ENCODE results near the gene CACFD1.

The CACFD1 gene

GRCh38 chr9:133505186-133505830 is 45.5 kb downstream of the CACFD1 start:
- no peak for DNase-seq (ENCODE audit: insufficient read length, low spot score)
- no peak for FAIRE-seq
- TF ChIP-seq POLR2AphosphoS5 (IDR thresholded peaks at IDR 0.05; ENCODE audit: low read depth, low read length) (no peak), POLR2A (IDR thresholded peaks at IDR 0.05; ENCODE audit: low read depth, low read length) (no peak), SPI1 (IDR thresholded peaks at IDR 0.05; ENCODE audit: low read depth, low read length) (no peak), PAX5 (IDR thresholded peaks at IDR 0.05; ENCODE audit: insufficient read depth, low read length, severe bottlenecking) (no peak)

GRCh38 chr9:133505901-133506652 is 46.3 kb downstream of the CACFD1 start:
- TF ChIP-seq POU2F2 (IDR thresholded peaks at IDR 0.05; ENCODE audit: low read depth, low read length) (no peak), SPI1 (IDR thresholded peaks at IDR 0.05; ENCODE audit: low read depth, low read length) (no peak), POLR2AphosphoS5 (IDR thresholded peaks at IDR 0.05; ENCODE audit: low read depth, low read length) (no peak), TAF1 (IDR thresholded peaks at IDR 0.05; ENCODE audit: low read depth, low read length) (no peak), POLR2A (IDR thresholded peaks at IDR 0.05; ENCODE audit: low read depth, low read length) (no peak), PAX5 (IDR thresholded peaks at IDR 0.05; ENCODE audit: insufficient read depth, low read length, severe bottlenecking) (no peak)
- DNase-seq (ENCODE audit: insufficient read length, low spot score): no peak
- no peak for FAIRE-seq

DNA sequence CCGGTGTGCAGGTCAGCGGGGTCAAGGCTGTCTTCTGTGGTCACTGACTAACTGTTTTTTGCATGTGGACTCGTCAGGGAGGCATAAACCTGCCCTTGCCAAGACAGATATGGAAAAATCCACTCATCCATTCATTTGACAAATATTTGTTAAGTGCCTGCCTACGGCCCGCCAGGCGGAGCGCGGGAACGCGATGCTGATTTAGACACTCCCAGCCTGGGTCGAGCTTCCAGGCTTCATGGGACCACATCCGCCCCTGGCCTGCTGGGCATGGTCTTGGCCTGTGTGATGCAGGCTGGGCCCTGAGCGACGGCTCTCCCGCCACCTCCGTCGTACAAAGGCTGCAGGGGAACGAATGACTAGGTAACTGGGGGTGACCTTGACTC is 46.9 kb downstream of the CACFD1 start:
- FAIRE-seq: no peak
- DNase-seq (ENCODE audit: insufficient read length, low spot score): no peak
- no peak for TF ChIP-seq POU2F2 (IDR thresholded peaks at IDR 0.05; ENCODE audit: low read depth, low read length)
- no peak for TF ChIP-seq PAX5 (IDR thresholded peaks at IDR 0.05; ENCODE audit: insufficient read depth, low read length, severe bottlenecking)
- no peak for TF ChIP-seq TAF1 (IDR thresholded peaks at IDR 0.05; ENCODE audit: low read depth, low read length)
- no peak for TF ChIP-seq SPI1 (IDR thresholded peaks at IDR 0.05; ENCODE audit: low read depth, low read length)
- no peak for TF ChIP-seq POLR2A (IDR thresholded peaks at IDR 0.05; ENCODE audit: low read depth, low read length)
- TF ChIP-seq POLR2AphosphoS5 (IDR thresholded peaks at IDR 0.05; ENCODE audit: low read depth, low read length): no peak

DNA sequence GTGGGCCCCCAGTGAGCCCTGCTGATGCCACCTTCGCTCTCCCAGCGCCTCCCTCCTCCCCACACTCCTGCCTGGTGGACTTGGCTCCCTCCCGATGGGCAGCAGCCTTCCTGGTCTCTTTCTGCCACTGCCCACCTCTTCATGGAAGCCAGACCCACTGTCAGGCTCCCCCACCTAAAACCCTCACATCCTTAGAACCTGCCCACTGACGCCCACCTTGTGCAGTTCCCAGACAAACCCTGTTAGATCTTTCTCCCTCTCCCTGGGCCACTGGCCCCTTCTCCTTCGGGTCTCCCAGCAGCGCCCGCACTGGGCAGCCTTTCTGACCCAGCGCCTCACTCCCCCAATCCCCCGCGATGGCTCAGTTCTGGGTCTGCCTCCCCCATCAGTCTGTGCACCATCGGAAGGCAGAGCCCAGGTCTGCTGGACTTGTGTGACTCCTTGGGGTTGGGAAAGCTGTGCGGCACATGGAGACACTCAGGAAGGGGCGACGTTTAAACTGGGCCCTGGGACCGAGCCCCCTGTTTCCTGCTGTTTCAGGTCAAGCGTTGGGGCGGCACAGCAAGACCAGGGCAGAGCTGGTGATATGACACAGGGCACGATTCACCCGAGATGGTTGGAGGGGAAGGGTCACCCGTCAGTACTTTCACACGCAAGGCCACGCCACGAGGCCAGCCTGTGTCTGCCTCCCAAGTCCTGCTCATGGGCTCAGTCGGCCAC is 47.6 kb downstream of the CACFD1 start:
- TF ChIP-seq POLR2A (IDR thresholded peaks at IDR 0.05; ENCODE audit: low read depth, low read length) (no peak), TAF1 (IDR thresholded peaks at IDR 0.05; ENCODE audit: low read depth, low read length) (no peak), SPI1 (IDR thresholded peaks at IDR 0.05; ENCODE audit: low read depth, low read length) (no peak)
- no peak for FAIRE-seq
- DNase-seq (ENCODE audit: insufficient read length, low spot score): no peak

DNA sequence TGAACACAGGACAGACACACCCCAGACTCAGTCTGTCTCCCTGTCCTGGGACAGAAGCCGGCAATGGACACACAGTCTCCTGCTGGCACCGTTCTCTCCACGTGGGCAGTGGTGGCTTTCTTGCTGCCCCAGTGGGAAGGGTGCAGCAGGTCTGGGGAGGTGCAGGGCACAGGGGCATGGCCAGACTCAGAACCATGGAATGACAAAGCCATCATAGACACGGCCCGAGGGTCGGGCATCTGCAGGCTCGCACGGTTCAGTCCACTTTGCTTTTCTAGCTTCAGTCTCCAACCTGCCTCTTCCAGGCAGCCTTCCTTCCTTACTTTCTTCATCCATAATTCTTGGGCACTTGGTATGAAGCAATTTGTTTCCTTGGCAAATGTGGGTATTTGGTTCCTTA is 48.3 kb downstream of the CACFD1 start:
- DNase-seq (ENCODE audit: insufficient read length, low spot score): no peak
- TF ChIP-seq POLR2AphosphoS5 (IDR thresholded peaks at IDR 0.05; ENCODE audit: low read depth, low read length) (no peak), SPI1 (IDR thresholded peaks at IDR 0.05; ENCODE audit: low read depth, low read length) (no peak), POU2F2 (IDR thresholded peaks at IDR 0.05; ENCODE audit: low read depth, low read length) (no peak), TAF1 (IDR thresholded peaks at IDR 0.05; ENCODE audit: low read depth, low read length) (no peak), PAX5 (IDR thresholded peaks at IDR 0.05; ENCODE audit: insufficient read depth, low read length, severe bottlenecking) (no peak), POLR2A (IDR thresholded peaks at IDR 0.05; ENCODE audit: low read depth, low read length) (no peak)
- FAIRE-seq: no peak

DNA sequence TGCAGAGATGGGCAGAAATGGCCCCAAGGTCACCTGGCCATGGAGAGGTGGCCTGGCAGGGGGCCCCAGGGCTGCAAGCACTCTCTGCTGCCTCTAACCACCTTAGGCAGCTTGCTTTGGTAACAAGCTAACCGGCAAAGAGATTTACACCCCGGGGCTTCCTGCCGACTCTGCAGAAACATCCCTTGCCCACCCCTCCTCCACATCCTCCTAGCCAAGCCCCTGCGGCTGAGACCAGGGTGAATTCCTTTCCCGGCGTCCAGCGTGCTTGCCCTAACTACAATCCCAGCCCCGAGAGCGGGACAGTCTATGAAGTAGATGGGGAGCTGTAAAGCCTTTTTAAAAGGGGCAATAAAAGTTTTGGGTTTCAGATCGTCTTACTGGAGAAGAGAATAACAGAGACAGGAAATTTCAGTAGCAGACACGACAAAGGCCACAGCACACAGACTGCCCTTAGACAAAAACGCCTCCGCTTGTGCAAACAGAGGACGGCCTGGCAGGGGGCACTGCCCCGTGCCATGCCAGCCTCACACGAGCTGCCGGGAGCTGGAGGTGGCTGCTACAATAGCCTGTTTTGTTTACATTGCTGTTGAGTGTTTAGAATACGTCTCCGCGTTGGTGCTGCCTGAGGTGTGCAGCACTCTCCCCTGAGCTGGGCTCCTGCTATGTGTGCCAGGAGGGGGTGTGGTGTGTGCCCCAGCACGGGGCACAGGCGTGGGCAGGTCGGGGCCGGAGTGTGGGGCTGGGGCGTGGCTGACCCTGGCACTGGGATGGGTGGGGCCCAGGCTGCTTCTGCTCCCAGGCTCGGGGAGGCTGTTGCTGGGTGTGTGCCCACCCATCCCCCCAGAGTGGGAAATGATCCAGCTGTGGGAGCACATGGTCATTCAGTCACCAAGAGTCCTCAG is 49.7 kb downstream of the CACFD1 start:
- no peak for DNase-seq (ENCODE audit: insufficient read length, low spot score)
- TF ChIP-seq POU2F2 (IDR thresholded peaks at IDR 0.05; ENCODE audit: low read depth, low read length) (no peak), POLR2A (IDR thresholded peaks at IDR 0.05; ENCODE audit: low read depth, low read length) (no peak), SPI1 (IDR thresholded peaks at IDR 0.05; ENCODE audit: low read depth, low read length) (no peak), PAX5 (IDR thresholded peaks at IDR 0.05; ENCODE audit: insufficient read depth, low read length, severe bottlenecking) (no peak), POLR2AphosphoS5 (IDR thresholded peaks at IDR 0.05; ENCODE audit: low read depth, low read length) (no peak)
- FAIRE-seq: no peak

DNA sequence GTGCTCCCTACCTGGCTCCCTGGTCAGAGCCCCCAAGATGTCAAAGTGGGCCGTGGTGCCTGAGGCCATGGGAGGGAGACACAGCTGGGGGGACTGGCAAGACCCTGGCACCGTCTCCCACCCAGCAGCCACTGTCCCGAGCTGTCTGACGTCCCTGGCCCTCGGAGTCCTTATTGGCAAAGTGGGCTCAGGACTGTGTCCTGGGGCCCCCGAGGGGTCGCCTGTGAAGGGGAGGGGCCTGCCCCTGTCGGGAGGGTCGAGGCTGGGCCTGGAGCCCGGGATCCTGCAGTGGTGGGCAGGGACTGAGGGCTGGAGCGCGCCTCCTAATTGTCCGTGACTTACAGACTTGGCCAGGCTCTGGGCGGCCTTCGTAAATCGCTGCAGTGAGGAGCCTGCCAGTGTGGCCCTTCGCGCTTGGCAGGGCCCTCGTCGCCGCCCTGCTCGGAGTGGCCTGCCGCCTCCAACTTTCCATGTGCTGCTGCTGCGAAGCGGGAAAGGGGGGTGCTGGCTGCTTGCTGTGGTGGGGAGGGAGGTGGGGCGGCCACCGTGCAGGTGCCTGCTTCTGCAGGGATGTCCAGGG is 51.2 kb downstream of the CACFD1 start:
- TF ChIP-seq POU2F2 (IDR thresholded peaks at IDR 0.05; ENCODE audit: low read depth, low read length): no peak
- no peak for TF ChIP-seq POLR2A (IDR thresholded peaks at IDR 0.05; ENCODE audit: low read depth, low read length)
- no peak for TF ChIP-seq TAF1 (IDR thresholded peaks at IDR 0.05; ENCODE audit: low read depth, low read length)
- no peak for TF ChIP-seq SPI1 (IDR thresholded peaks at IDR 0.05; ENCODE audit: low read depth, low read length)
- no peak for TF ChIP-seq POLR2AphosphoS5 (IDR thresholded peaks at IDR 0.05; ENCODE audit: low read depth, low read length)
- no peak for TF ChIP-seq PAX5 (IDR thresholded peaks at IDR 0.05; ENCODE audit: insufficient read depth, low read length, severe bottlenecking)
- FAIRE-seq: no peak
- DNase-seq (ENCODE audit: insufficient read length, low spot score): no peak

GRCh38 chr9:133511607-133512006 is 51.8 kb downstream of the CACFD1 start:
- FAIRE-seq: no peak
- DNase-seq (ENCODE audit: insufficient read length, low spot score): no peak
- no peak for TF ChIP-seq POU2F2 (IDR thresholded peaks at IDR 0.05; ENCODE audit: low read depth, low read length)
- TF ChIP-seq PAX5 (IDR thresholded peaks at IDR 0.05; ENCODE audit: insufficient read depth, low read length, severe bottlenecking): no peak
- TF ChIP-seq POLR2A (IDR thresholded peaks at IDR 0.05; ENCODE audit: low read depth, low read length): no peak
- TF ChIP-seq TAF1 (IDR thresholded peaks at IDR 0.05; ENCODE audit: low read depth, low read length): no peak
- TF ChIP-seq SPI1 (IDR thresholded peaks at IDR 0.05; ENCODE audit: low read depth, low read length): no peak
- TF ChIP-seq POLR2AphosphoS5 (IDR thresholded peaks at IDR 0.05; ENCODE audit: low read depth, low read length): no peak
